Panc1 (cell line): ENCODE measurements around the gene SULT1A4.
"Not testable (repeated sequence)": the region's sequence is repeated elsewhere in the genome, so short reads cannot be mapped to it uniquely, and the experiment has no call there.

Experiments
- CTCF ChIP-seq: fragments of 450-650 bp; IDR thresholded peaks from 2 replicates; pipeline ENCODE4 v1.5.1; 2017; ENCODE audit warnings: mild to moderate bottlenecking
- POLR2AphosphoS5 ChIP-seq: IDR thresholded peaks from 2 replicates; pipeline ENCODE4 v1.6.1; 2012; ENCODE audit warnings: mild to moderate bottlenecking, low read depth, low read length, moderate library complexity
- TCF7L2 ChIP-seq: IDR thresholded peaks from 2 replicates; pipeline ENCODE4 v1.6.1; 2011; ENCODE audit warnings: mild to moderate bottlenecking, low read depth, low read length, inconsistent platforms

- TF ChIP-seq CTCF, TCF7L2, POLR2AphosphoS5: not testable (repeated sequence)
Observed at GRCh38 chr16:29465985-29466824, 6.5 kb downstream of the SULT1A4 start.
